ENCODE measurements around the gene S100A4. TPM values are rescaled to one million over a fixed set of nuclear protein-coding genes. Genes with fewer than 3 reads are reported as not detected.

Gene S100A4
- total and polyA plus RNA-seq, 2 donors: 76.8 to 305 TPM

Other genes with a start within 250 kb of the S100A4 start
- 0.14 TPM for gene PGLYRP3, start 232.9 kb downstream of the S100A4 start, total RNA-seq
- 0.94 TPM for gene PGLYRP3, start 232.9 kb downstream of the S100A4 start, polyA plus RNA-seq
- 1.3 TPM for gene PGLYRP4, start 197.0 kb downstream of the S100A4 start, total RNA-seq
- 6.1 TPM for gene PGLYRP4, start 197.0 kb downstream of the S100A4 start, polyA plus RNA-seq
- gene S100A9, start 188.0 kb downstream of the S100A4 start, total RNA-seq: 281 TPM
- 1,119 TPM for gene S100A9, start 188.0 kb downstream of the S100A4 start, polyA plus RNA-seq
- 35.8 TPM for gene S100A12, start 170.2 kb downstream of the S100A4 start, total RNA-seq
- 29.1 TPM for gene S100A12, start 170.2 kb downstream of the S100A4 start, polyA plus RNA-seq
- 291 TPM for gene S100A8, start 154.7 kb downstream of the S100A4 start, total RNA-seq
- gene S100A8, start 154.7 kb downstream of the S100A4 start, polyA plus RNA-seq: 754 TPM
- gene S100A7A, start 129.3 kb downstream of the S100A4 start, total RNA-seq: not detected
- gene S100A7A, start 129.3 kb downstream of the S100A4 start, polyA plus RNA-seq: 0.30 TPM
- 5.9 TPM for gene S100A7, start 85.2 kb downstream of the S100A4 start, total RNA-seq
- 247 TPM for gene S100A7, start 85.2 kb downstream of the S100A4 start, polyA plus RNA-seq
- 131 TPM for gene S100A6, start 9.8 kb downstream of the S100A4 start, total RNA-seq
- gene S100A6, start 9.8 kb downstream of the S100A4 start, polyA plus RNA-seq: 654 TPM
- not detected for gene S100A5, start 4.9 kb downstream of the S100A4 start, total RNA-seq
- 0.87 TPM for gene S100A5, start 4.9 kb downstream of the S100A4 start, polyA plus RNA-seq
- 0.38 TPM for gene S100A3, start 3.5 kb upstream of the S100A4 start, total RNA-seq
- gene S100A3, start 3.5 kb upstream of the S100A4 start, polyA plus RNA-seq: 2.6 TPM
- 9.8 TPM for gene S100A2, start 20.0 kb upstream of the S100A4 start, total RNA-seq
- 93.5 TPM for gene S100A2, start 20.0 kb upstream of the S100A4 start, polyA plus RNA-seq
- gene S100A16, start 67.3 kb upstream of the S100A4 start, total RNA-seq: 28.8 TPM
- gene S100A16, start 67.3 kb upstream of the S100A4 start, polyA plus RNA-seq: 128 TPM
- 137 TPM for gene S100A14, start 70.5 kb upstream of the S100A4 start, total RNA-seq
- gene S100A14, start 70.5 kb upstream of the S100A4 start, polyA plus RNA-seq: 302 TPM
- gene S100A13, start 81.7 kb upstream of the S100A4 start, total RNA-seq: 32.0 TPM
- 96.1 TPM for gene S100A13, start 81.7 kb upstream of the S100A4 start, polyA plus RNA-seq
- 0.76 TPM for gene S100A1, start 82.6 kb upstream of the S100A4 start, total RNA-seq
- 3.4 TPM for gene S100A1, start 82.6 kb upstream of the S100A4 start, polyA plus RNA-seq
- 61.0 TPM for gene CHTOP, start 88.3 kb upstream of the S100A4 start, total RNA-seq
- gene CHTOP, start 88.3 kb upstream of the S100A4 start, polyA plus RNA-seq: 111 TPM
- 50.3 TPM for gene SNAPIN, start 112.9 kb upstream of the S100A4 start, total RNA-seq
- 48.2 TPM for gene SNAPIN, start 112.9 kb upstream of the S100A4 start, polyA plus RNA-seq
- gene ILF2, start 125.2 kb upstream of the S100A4 start, total RNA-seq: 435 TPM
- 91.2 TPM for gene ILF2, start 125.2 kb upstream of the S100A4 start, polyA plus RNA-seq
- gene NPR1, start 132.9 kb upstream of the S100A4 start, total RNA-seq: 2.5 TPM
- 10.1 TPM for gene NPR1, start 132.9 kb upstream of the S100A4 start, polyA plus RNA-seq
- 18.2 TPM for gene INTS3, start 182.2 kb upstream of the S100A4 start, total RNA-seq
- gene INTS3, start 182.2 kb upstream of the S100A4 start, polyA plus RNA-seq: 59.9 TPM
- 8.4 TPM for gene SLC27A3, start 229.6 kb upstream of the S100A4 start, total RNA-seq
- gene SLC27A3, start 229.6 kb upstream of the S100A4 start, polyA plus RNA-seq: 48.5 TPM

All from thymus (tissue), 2 donors.